Fibroblast of lung (primary cell): ENCODE results near the gene SPATA46.

Experiments used
- CTCF ChIP-seq, 2 donors: IDR thresholded peaks in 1 of 2; conservative IDR thresholded peaks in 1 of 2; 1 replicate in 1 of 2; 2 replicates in 1 of 2; pipeline ENCODE4 v1.5.1; 2011 to 2012; ENCODE audit warnings: low read length in 2 of 2, control low read depth in 1 of 2, inconsistent platforms in 1 of 2, low read depth in 1 of 2, mild to moderate bottlenecking in 1 of 2
- EZH2 ChIP-seq: IDR thresholded peaks from 2 replicates; pipeline ENCODE4 v1.5.1; 2012; ENCODE audit warnings: low read length, control low read depth, mild to moderate bottlenecking; ENCODE audit errors: missing control alignments

GRCh38 chr1:162385702-162386101 is 9.0 kb upstream of the SPATA46 start:
- TF ChIP-seq CTCF (conservative IDR thresholded peaks at IDR 0.05 in 1 of 2, IDR thresholded peaks at IDR 0.05 in 1 of 2; ENCODE audit: low read depth in 1 of 2, low read length in 2 of 2) (no peak), EZH2 (no peak)
